CD4-positive, alpha-beta T cell treated with Interleukin-6 at 100 ng/mL for 8 hours (primary cell): ENCODE results near the gene MPZL2.

Experiments used
- DNase-seq: peaks from one replicate; pipeline ENCODE4 v3.0.0-alpha.2; 2020; ENCODE audit warnings: mixed read lengths, low spot score

MPZL2 gene

DNA sequence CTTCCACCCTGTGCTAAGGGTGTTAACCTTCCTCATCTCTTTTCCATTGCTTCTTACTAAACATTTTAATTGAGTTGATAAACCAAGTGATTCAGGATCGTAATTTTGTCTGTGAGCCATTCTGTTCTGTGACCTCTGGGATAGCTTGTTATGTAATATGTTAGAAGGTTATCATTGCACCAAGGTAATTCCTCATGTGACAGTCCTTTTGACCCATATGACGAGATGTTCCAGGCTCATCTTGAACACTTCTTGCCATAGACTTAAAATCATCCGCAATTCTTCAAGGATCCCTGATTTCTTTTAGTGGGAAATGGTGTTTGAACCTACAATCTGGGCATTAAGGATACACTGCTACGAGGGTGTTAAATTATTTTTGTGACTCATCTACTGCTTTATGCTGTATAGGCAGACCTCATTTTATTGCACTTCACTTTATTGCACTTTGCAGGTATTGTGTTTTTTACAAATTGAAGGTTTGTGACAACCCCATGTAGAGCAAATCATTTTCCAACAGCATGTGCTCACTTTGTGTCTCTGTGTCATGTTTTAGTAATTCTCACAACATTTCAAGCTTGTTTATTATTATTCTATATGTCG, 19.0 kb upstream of the MPZL2 start:
- DNase-seq, result no peak

DNA sequence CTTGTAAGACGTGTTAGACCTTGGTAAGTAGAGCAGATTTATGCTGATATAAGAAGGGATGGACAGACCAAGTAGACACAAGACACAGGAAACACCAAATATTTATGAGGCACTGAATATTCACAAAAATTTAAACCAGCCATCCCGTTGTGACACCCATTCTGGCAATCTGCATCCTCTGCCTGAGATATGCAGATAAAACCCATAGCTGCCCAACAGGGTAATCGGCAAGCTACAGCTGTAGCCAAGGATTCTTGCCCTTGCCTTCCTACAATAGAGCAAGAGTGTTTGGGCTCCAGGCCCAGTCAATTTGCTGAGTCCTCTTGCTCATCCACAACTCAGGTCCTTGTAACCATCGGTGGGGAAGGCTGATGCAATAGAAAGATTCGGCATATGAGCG, 18.5 kb upstream of the MPZL2 start:
- DNase-seq, result no peak

DNA sequence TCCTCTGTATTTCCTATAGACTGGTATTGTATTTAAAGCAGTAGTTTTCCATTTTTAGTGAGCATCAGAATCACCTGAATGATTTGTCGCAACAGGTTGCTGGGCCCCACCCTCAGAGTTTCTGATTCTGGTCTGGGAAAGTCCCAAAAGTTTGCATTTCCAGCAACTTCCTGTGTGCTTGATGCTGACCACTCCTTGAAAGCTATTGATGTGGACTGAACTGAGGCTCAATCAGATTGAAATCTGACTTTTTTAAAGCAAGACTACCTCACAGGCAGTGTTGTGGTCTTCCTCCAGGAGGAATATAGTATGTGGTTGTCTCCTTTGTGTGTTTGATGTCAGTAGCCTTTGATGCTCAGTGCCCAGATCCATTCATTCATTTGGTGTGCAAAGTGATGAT, 17.2 kb upstream of the MPZL2 start:
- no peak for DNase-seq

DNA sequence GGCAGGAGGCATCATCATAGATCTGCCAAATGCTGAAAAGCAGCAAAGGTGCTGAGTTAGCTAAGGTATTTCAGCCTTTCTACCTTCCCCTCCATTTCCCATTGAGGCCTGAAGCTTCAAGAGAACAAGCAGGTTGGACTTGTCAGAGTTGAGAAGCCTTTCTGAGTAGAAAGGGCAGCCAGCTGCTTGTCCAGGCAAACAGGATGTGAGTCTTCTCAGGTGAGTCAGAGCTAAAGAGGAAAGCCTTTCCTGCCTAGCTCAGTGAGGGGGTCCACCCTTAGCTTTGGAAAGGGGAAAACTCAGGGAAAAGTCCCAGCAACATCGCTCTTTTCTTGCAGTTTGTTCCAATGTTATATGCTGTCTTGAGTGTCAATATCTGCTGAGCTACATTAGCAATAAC, 13.2 kb upstream of the MPZL2 start:
- no peak for DNase-seq

DNA sequence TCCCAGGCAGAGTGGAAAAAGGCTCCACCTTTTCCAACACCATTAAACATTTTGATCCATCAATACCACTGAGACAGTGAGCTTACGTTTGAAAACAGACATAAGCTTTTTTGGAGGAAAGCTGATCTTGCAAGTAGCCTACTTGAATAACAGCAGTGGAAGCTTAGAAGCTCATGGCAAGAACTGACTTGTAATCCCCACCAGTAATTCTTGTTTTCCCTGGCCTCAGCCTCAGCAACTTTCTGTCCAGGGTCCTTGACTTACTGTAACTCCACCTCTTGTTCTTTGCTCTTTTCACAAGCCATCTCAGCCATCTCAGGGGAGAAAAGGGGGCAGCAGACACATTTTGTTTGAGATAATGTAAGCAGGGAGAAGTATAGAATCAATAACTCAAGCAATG, 12.3 kb upstream of the MPZL2 start:
- no peak for DNase-seq

DNA sequence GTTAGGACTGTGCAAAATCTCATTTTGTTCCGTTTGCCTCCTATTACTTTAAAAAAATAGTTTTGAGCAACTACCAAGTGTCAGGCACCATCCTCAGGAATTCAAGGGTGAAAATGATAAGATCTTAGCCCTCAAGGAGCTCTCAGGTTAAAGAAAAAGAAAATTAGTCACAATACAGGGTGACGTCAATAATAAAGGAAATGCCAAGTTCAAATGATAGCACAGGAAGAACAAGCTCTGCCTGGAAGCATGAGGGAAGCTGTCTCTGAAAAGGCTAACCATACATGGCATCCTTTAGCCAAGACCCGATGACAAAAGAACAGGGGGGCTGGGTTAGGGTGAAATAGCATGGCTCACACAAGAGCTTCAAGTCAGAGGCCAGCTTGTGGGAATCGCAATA, 11.1 kb upstream of the MPZL2 start:
- DNase-seq, result no peak

DNA sequence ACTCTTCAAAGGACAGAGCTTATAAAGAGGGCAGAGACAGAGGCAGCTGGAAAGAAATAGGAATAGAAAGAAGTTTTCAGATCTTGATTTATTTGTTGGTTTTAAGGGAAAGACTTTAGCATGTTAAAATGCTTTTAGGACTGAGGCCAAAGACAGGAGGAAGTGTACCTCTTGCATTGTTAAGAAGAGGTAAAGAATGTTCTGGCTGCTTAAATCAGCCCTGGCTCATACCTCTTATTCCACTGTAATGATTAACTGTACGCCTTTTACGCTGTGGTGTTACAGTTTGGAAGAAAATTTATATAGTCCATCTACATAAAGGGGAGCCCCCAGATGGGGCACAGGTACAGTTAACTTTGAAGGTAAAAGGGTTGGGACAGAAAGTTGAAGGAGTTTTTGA, 10.1 kb upstream of the MPZL2 start:
- no peak for DNase-seq

DNA sequence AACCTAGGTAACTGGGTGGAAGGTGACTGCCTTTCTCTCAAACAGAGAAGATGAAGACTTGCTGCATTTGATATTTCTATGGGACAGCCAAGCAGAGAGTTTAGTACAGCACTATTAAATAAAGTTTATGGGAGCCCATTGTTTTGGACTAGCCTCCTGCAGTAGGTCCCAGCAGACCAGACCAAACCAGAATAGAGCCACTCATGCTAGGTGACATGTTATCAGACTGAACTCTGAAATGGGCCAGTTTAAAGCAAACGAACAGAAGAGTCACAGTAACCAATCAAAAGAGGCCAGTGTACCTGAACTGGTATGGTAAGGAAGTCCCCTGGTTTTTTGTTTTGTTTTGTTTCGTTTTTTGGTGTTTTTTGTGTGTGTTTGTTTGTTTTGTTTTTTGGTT, 7.9 kb upstream of the MPZL2 start:
- no peak for DNase-seq

DNA sequence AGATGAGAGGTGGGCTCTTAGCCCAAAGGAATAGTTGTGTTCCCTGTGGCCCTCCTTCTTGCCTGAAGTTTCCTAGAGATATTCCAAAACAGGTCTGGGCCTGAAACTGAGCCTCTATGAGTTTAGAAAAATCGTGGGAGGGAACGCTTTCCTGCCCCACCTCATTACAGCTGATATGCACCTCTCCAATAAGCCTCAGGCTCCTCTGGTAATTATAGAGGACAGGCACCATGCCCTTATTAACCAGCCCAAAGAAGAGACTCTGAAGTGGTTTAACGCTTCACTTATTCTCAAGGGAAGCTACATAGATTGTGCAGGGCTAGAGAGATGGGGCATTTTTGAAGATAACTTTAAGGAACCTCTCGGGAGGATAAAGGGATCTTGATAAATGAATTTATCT, 3.4 kb upstream of the MPZL2 start:
- no peak for DNase-seq

DNA sequence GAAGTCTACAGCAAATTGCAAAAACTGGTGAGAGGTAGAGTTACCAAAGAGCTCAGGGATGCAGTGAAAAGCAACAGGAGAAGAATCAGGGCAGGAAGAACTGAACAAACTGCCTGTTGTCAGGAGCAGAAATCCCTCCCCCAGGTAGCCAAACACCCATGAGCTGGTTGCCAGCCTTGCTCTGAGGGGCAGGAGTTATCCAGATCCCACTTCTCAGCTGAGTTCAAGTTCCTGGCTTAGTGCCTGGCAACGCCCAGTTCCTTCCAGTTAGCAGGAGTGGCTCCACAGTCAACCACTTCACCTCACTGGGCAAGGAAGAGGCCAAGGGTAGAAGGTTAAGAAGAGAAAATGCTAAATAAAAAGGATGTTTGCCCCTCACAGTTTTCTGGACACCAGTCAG, 1.9 kb upstream of the MPZL2 start:
- DNase-seq, result no peak

DNA sequence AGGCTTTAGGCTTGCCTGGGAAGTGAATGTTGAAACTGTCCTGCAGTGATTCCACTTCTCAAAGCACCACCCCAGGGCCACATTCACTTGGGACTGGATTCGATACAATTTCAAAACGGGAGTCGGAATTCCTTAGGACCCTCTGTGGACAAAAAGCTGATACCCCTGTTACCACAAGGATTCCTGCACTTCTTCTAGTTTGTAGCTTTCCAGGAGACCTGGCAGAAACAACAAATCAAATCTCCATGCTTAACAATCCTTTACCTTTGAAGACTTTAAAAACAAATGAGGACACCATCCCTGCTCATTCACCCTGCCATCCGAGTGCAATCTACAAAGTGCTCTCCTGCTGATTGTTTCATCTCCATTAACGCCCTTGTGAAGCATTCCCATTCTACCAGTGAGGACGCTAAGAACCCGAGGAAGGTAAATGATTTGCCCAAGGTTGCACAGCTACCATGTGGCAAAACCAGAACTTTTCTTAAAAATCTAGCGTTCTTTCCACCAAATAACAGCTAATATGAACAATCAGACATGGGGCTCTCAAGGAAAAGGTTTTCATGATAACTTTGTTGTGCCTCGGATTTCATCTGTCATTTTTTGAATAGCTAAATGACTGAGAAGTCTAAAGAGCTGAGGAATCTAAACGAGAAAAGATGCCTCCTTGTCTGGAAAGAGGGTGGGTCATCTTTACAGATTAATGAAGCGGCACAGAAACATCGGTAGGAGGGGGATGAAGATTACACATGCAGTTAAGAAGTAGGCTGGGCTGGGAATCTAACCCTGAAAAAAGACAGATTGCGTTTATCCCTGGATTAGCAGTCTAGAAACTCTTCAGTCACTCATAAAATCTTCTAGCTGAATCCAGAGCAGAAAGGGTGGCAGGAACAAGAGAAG, 720 bp upstream of the MPZL2 start:
- no peak for DNase-seq

DNA sequence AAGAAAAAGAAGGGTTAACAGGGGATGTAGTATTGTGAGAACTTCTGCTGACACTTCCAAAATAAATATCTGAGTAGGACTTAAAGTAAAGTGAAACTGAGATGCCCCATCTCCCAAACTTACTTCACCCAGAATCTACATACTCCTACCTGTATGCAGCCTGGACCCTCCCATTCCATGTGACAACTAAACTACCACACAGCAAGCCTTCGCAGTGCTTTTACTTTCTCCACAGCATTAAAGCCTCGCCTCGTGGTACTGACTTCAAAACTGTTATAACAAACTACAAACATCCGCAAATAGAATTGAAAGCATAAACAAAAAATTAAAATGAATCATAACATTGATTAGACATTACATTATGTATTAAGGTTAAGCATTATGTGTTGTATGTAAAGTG, 985 bp downstream of the MPZL2 start:
- no peak for DNase-seq

DNA sequence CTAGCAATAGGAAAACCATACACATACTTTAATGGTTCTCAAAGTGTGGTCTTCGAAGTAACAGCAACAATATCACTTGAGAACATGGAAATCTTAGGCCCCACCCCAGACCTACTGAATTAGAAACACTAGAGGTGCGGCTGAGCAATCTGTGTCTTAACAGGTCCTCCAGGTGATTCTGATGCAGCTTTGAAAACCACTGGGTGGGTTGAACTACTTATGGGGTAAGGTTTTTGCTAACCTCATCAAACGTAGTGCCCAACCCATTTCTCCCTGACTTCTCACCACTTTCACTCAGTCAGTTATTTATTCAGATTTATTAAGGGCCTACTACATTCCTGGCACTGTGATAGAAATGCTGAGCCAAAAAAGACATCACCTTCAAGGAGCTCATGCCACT, 3.7 kb downstream of the MPZL2 start:
- no peak for DNase-seq

DNA sequence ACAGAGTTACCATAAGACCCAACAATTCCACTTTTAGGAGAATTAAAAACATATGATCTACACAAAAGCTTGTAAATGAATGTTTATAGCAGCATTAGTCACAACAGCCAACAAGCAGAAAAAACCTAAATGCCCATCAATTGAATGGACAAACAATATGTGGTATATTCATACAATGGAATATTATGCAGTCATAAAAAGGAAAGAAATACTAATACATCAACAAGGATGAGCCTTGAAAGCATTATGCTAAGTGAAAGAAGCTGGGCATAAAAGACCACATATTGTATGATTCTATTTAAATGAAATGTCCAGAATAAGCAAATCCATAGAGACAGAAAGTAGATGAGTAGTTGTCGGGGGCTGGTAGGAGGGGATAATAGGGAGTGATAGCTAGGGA, 5.0 kb downstream of the MPZL2 start:
- no peak for DNase-seq

DNA sequence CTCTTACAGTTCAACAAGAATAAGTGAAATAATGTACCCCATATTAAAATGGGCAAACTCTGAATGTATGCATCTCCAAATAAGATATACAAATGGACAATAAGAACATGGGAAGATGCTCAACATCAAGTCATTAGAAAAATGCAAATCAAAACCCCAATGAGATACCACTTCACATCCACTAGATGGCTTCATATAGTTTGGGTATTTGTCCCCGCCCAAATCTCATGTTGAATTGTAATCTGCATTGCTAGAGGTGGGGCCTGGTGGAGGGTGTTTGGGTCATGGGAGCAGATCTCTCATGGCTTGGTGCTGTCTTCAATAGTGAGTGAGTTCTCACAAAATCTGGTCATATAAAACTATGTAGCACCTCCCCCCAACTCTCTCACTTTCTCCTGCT, 5.7 kb downstream of the MPZL2 start:
- no peak for DNase-seq

DNA sequence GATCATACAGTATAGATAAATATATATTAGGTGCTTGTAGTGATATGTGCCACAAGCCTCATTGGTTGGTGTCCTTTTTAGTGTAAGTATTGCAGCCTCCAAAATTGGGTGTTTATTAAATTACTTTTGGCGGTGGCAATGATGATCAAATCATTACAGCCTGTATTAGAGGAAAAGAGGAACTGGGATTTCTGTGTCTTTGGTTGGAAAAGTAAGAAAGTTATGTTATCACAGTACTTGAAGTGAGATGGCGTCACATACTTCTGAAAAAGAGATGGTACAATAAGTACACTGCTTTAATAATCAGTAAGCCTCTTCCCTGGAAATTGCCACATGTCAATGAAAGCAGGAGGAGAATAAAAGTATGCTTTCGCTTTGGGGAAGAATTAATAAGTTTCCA, 11.4 kb downstream of the MPZL2 start:
- DNase-seq, result no peak

DNA sequence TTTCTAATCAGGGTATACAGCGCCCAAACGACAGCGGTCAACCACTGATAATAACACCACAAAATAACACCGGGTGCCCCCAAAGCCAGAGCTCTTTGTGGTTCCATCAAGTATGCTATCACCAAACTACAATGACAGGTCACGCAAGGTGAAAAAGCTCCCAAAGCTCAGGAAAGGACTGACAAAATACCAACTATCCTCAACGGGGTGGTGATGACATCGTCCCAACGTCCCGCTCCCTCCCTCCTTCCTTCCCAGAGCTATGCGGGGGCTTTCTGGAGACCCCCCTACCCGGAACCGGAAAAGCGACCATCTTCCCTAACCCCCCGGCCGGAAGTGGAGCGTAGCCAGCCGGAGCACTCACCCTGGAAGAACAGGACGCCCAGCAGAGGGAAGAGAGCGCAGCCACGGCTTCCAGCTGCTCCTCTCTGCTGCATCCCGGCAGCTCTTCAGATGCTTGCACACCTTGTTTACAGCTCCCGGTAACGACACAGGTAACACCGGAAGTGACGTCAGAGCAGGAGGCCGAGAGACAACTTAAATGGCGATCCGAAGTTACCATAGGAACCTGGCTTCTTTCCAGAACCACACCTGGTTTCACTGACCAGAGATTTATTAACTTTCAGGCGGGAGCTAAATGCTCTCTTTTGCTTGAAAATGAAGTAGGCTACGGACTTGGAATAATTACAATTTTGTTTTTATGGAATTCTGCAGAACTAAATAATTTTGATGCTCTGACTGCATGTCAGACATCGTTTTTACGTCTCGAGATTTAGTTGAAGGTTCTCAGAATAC, 12.0 kb downstream of the MPZL2 start, which contains the start of gene MPZL3:
Gene MPZL3, minus strand, starts transcription at position 508 of the 795 bp plus-strand sequence. Its CDS starts 71 bp downstream, at position 437.
- peak; percentile 89 for DNase-seq

DNA sequence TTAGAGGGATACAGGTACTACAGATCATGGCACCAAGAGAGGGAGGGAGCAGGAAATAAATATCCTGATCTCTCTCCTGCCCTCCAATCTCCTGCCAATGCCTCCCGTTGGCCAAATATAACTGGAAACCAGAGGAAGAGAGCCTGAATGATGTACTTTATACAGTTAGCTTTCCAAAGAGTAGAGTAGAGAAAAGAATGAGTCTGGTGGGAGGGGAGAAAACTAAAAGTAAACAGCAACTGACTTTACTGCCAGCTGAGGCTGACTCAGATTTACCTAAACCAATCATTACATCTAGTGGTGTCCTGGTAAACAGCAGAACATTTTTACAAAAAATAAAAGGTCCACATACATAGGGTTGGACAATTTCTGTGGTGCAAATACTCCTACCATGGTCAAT, 17.1 kb downstream of the MPZL2 start:
- DNase-seq, result no peak

DNA sequence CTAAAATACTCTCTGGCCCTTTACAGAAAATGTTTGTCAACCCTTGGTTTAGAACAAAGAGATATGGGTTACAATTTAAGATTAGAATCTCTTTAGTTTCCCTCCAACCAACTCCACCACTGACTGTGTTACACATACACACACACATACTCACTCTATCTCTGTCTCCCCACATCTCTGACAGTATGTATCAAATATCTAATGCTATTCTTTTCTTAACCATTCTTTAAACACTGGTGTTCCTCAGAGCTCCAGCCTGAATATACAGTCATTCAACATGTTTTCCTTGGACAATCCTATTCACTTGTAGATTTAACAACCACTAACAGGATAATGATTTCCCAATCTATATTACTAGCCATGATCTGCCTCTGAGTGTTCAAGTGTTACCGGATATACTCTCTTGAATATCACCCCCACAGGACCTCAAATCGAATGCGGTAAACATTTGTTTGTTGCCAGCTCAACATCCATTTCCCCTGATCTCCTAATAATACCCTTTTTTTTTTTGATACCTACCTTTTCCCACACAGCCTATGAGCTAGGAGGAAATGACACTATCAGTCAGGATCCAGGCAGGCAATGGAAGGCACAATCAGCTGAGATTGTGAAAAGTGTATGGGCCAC, 18.0 kb downstream of the MPZL2 start:
- no peak for DNase-seq

DNA sequence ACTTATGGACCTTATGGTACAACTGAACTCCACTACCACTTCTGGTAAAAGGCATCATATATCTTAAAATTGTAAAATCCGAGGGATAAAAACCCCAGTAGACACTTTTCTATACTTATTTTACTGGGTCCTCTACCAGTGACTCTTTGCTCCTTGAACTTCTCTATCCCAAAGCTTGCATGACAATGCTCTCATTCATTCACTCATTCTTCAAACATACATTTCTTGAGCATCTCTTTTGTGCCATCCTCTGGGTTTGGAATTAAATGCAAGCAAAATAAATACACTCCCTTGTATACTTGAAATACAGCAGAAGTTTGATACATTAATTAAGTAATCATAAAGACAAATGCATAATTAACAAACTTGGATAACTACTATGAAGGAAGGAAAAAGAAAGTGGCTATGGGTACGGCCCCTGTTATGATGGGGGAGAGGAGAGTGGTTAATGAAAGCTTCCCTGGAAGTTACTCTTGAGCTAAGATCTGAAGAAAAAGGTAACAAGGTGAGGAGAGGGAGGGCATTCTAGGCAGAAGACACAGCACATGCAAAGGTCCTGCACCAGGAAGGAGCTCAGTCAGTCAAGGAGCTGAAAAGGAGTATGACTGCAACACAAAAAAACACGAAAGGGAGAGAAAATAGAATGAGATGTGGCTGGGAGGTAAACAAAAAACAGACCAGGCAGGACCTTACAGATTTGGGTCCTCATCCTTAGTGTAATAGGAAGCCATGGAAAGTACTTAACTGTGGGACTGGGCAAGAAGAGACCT, 19.9 kb downstream of the MPZL2 start:
- DNase-seq, result no peak

DNA sequence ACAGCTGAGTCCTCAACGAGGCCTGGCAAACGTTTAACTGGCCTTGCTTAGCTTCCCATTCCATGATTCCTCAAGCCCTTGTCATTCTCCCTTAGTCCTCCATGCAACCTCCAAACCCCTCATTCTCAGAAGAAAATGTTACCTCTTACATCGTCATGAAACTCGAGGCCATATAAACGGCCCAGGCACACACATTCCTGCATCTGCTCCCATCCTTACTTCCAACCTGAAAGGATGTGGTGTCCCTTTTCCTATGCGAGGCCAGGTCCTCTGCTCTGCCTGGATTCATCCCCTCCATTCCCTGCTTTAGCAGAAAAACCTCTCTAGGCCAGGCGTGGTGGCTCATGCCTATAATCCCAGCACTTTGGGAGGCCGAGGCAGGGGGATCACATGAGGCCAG, 20.9 kb downstream of the MPZL2 start:
- no peak for DNase-seq

DNA sequence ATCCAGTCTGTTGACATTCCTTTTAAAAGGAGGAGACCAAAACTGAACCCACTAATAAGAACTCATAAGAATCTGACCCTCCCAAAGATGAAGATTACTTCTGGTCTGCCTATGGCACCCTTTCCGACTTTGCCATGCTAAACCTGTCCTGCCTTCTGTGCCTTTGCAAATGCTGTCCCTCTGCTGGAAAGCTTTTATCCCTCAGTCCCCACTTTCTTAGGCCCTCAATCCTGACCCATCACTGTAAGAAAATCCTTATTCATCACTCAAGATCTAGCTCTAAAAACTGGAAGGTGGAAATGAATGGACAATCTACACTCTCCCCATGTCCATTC, 22.4 kb downstream of the MPZL2 start:
- no peak for DNase-seq
